Gastroesophageal sphincter (tissue), 4 donors: ENCODE data around the gene KBTBD8. TPM values are rescaled to one million over a fixed set of nuclear protein-coding genes. Genes with fewer than 3 reads are reported as not detected.

Experiments
- ATAC-seq: fragments of 150-250 bp; one replicate; pipeline ENCODE4 v1.9.1; 2016; ENCODE audit warnings: mild to moderate bottlenecking, moderate library complexity
- H3K27ac ChIP-seq, 4 donors: fragments of 200-600 bp; sonication (generic) in 3 of 4; 1 replicate in 3 of 4; 2 replicates in 1 of 4; pipeline ENCODE4 v1.5.1; 2016 to 2019
- H3K27me3 ChIP-seq: fragments of 200-600 bp; sonication (generic); one replicate; pipeline ENCODE4 v1.5.1; 2019
- H3K36me3 ChIP-seq, 2 donors: fragments of 200-600 bp; sonication (generic); one replicate each; pipeline ENCODE4 v1.5.1; 2019; ENCODE audit warnings: control low read depth in 1 of 2
- H3K4me1 ChIP-seq, 3 donors: fragments of 200-600 bp; sonication (generic); 1 replicate in 2 of 3; 2 replicates in 1 of 3; pipeline ENCODE4 v1.5.1; 2016 to 2019; ENCODE audit warnings: control low read depth in 2 of 3
- H3K4me3 ChIP-seq, 2 donors: fragments of 200-600 bp; sonication (generic); one replicate each; pipeline ENCODE4 v1.5.1; 2019; ENCODE audit warnings: mild to moderate bottlenecking in 1 of 2, moderate library complexity in 1 of 2
- H3K9me3 ChIP-seq, 3 donors: fragments of 200-600 bp; sonication (generic); one replicate each; pipeline ENCODE4 v1.5.1; 2017 to 2019; ENCODE audit warnings: control low read depth in 2 of 3
- CTCF ChIP-seq, 4 experiments: fragments of 200-600 bp in 2 of 4; fragments of 450-650 bp in 2 of 4; sonication (generic) in 1 of 4; IDR thresholded peaks; one replicate each; pipeline ENCODE4 v1.5.1; 2017 to 2019; ENCODE audit warnings: antibody characterized with exemption in 4 of 4, mild to moderate bottlenecking in 2 of 4, moderate library complexity in 2 of 4
- EP300 ChIP-seq: sonication (generic); formaldehyde crosslinking; IDR thresholded peaks from one replicate; pipeline ENCODE4 v1.6.1; 2017; ENCODE audit warnings: antibody characterized with exemption, mild to moderate bottlenecking
- POLR2A ChIP-seq, 2 donors: fragments of 450-650 bp; IDR thresholded peaks; one replicate each; pipeline ENCODE4 v1.6.1; 2017; ENCODE audit warnings: antibody characterized with exemption in 2 of 2, mild to moderate bottlenecking in 2 of 2, moderate library complexity in 1 of 2
- POLR2AphosphoS5 ChIP-seq: sonication (generic); formaldehyde crosslinking; IDR thresholded peaks from one replicate; pipeline ENCODE4 v1.6.1; 2017; ENCODE audit warnings: antibody characterized with exemption
- WGBS, 2 donors: methylation state at CpG; one replicate each; pipeline ENCODE4 v1.1.5; 2018; ENCODE audit warnings: low coverage in 1 of 2; 5-methylcytosine and 5-hydroxymethylcytosine counted together
- total RNA-seq, 4 donors: library from RNA; depleted of rRNA; stranded (reverse); fragments of >200 nt; gene quantifications; one replicate each; pipeline ENCODE4 v1.1.0, GENCODE V29; 2016

Gene KBTBD8
- total RNA-seq, 4 donors from 2014 or later, result 1.1 to 5.4 (median 3.2) TPM

- H3K4me3 ChIP-seq, result no peak overlapping the region
- no peak for ATAC-seq
- H3K36me3 ChIP-seq, result no peaks in the 10 kb centered on the region
- H3K4me1 ChIP-seq, result peaks cover 0 to 9% (median 0%) of the 10 kb centered on the region in 3 donors
- WGBS, 2 donors, result 91 to 100% methylated on average over 6 of the region's 6 CpGs
- no peaks in the 10 kb centered on the region for H3K27me3 ChIP-seq
- no peak for TF ChIP-seq POLR2AphosphoS5
- no peak for TF ChIP-seq EP300
- no peak for TF ChIP-seq CTCF (IDR thresholded peaks at IDR 0.05)
- TF ChIP-seq POLR2A (IDR thresholded peaks at IDR 0.05), result no peak
- no peaks in the 10 kb centered on the region for H3K9me3 ChIP-seq
- H3K27ac ChIP-seq, result no peak overlapping the region
Observed at GRCh38 chr3:67011414-67012131, 13.5 kb downstream of the KBTBD8 start.

GRCh38 chr3:67012564-67012963, 14.5 kb downstream of the KBTBD8 start:
- Histone ChIP-seq H3K27me3 (no peaks in the 10 kb centered on the region), H3K36me3 (no peaks in the 10 kb centered on the region), H3K4me3 (no peak overlapping the region), H3K27ac (no peak overlapping the region), H3K9me3 (no peaks in the 10 kb centered on the region), H3K4me1 (no peaks in the 10 kb centered on the region)
- 94% methylated on average over 5 of the region's 6 CpGs; no CpG with 5 or more reads in 1 of the 2 donors for WGBS, 2 donors
- no peak for TF ChIP-seq POLR2AphosphoS5
- TF ChIP-seq EP300, result no peak
- TF ChIP-seq CTCF (IDR thresholded peaks at IDR 0.05), result no peak
- TF ChIP-seq POLR2A (IDR thresholded peaks at IDR 0.05), result no peak
- ATAC-seq, result no peak

GRCh38 chr3:67015702-67016484, 17.8 kb downstream of the KBTBD8 start:
- no peak for ATAC-seq
- TF ChIP-seq POLR2AphosphoS5 (no peak), POLR2A (IDR thresholded peaks at IDR 0.05) (no peak), EP300 (no peak), CTCF (IDR thresholded peaks at IDR 0.05) (no peak)
- WGBS, 2 donors, result 81 to 96% methylated on average over 3 to 6 of the region's 8 CpGs

GRCh38 chr3:67016522-67017080, 18.5 kb downstream of the KBTBD8 start:
- Histone ChIP-seq H3K36me3 (no peaks in the 10 kb centered on the region), H3K4me1 (peaks cover 0 to 6% (median 0%) of the 10 kb centered on the region in 3 donors), H3K4me3 (no peak overlapping the region), H3K27ac (no peak overlapping the region), H3K9me3 (no peaks in the 10 kb centered on the region), H3K27me3 (no peaks in the 10 kb centered on the region)
- ATAC-seq, result no peak
- WGBS, 2 donors, result 68 to 84% methylated on average over 2 to 3 of the region's 3 CpGs
- TF ChIP-seq POLR2AphosphoS5 (no peak), POLR2A (IDR thresholded peaks at IDR 0.05) (no peak), EP300 (no peak), CTCF (IDR thresholded peaks at IDR 0.05) (no peak)

More at GRCh38 chr3:67015702-67016484, 17.8 kb downstream of the KBTBD8 start:
- H3K4me1 ChIP-seq, result peaks cover 0 to 6% (median 0%) of the 10 kb centered on the region in 3 donors
- no peaks in the 10 kb centered on the region for H3K27me3 ChIP-seq
- H3K27ac ChIP-seq, result no peak overlapping the region
- no peaks in the 10 kb centered on the region for H3K9me3 ChIP-seq
- no peak overlapping the region for H3K4me3 ChIP-seq
- no peaks in the 10 kb centered on the region for H3K36me3 ChIP-seq
